ENCODE data around the gene DNMT3A.
A peak's percentile ranks its signal among the peaks of the same experiment; 100 is the strongest.

The DNMT3A gene

DNA sequence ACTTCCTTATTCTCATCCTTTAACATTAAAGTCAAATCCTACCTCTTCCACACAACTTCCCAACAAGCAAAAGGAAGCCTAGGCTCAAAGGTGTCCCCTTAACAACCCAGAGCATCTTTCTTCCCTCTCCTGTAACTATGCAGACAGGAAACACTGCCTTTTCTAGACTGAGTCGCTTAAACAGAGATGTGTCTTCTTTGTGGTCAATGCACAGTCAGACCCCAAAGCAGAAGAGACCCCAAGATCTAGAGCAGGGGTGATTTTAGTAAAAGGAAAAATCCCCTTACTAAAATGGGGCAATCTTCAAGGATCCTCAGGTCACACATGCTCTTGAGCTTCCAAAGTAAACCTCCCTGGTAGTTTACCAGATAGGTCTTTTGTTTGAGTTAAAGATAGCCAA is 86.8 kb downstream of the DNMT3A start:
- DNase-seq = no peak

DNA sequence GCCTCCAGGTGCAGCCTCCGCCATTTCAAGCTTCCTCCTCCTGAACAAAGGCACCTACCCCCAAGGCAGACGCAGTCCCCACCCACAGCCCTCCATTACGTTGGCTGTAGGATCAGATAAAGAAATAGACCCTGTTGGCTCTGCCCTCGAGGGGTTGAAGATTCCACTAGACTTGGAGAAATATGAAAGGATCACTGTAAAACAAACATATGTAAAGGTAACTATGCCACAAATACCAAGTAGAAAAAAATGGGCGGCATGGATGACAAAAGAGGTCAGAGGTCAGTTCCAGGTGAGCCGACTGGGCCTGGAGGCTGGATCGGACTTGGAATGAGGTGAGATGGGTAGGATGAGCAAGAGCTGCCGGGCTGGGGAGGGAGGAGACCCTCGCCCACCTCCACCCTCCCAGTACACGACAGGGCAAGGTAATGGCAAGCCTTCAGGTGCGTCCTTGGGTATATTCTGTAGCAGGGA is 88.5 kb downstream of the DNMT3A start:
- no peak for DNase-seq

DNA sequence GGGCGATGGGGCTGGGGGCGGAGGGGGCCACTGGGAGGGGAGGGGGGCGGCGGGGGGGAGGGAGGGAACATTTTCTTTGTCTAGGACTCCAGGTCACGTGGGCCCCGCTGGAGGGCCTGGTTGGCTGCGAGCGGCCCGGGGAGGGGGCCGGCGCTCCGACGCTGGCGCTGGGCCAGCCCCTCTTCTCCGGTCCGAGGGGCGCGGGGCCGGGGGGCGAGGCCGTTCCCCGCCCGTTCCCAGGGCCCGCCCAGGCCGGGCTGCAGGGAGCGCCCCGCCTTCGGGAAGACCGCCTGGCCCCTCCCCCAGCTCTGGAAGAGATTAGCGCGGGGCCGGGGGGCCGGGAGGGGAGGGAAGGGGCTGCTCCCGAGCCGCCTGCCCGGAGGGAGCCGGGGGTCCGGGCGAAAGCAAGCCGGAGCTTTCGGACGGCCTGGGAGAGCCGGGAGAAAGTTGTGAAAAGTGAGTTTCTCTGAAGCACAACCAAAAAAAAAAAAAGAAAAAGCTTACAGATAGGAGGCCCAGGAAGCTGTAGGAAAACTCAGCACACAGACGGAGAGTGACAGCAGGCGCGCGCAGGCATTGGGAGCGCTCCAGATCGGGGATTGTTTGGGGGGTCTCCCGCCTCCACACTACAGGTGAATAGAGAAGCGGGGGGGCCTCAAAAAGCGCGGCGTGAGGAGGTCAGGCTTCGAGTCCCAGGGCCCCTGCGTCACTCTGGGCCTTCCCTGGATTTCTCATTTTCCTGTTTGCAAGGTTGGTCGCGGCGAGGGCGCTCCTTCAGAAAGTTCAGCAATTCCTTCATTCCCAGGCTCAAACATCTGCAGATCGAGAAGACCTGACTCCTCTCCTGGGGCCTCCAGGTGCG is 89.2 kb downstream of the DNMT3A start:
- peak; percentile 63 to 67 for DNase-seq

DNA sequence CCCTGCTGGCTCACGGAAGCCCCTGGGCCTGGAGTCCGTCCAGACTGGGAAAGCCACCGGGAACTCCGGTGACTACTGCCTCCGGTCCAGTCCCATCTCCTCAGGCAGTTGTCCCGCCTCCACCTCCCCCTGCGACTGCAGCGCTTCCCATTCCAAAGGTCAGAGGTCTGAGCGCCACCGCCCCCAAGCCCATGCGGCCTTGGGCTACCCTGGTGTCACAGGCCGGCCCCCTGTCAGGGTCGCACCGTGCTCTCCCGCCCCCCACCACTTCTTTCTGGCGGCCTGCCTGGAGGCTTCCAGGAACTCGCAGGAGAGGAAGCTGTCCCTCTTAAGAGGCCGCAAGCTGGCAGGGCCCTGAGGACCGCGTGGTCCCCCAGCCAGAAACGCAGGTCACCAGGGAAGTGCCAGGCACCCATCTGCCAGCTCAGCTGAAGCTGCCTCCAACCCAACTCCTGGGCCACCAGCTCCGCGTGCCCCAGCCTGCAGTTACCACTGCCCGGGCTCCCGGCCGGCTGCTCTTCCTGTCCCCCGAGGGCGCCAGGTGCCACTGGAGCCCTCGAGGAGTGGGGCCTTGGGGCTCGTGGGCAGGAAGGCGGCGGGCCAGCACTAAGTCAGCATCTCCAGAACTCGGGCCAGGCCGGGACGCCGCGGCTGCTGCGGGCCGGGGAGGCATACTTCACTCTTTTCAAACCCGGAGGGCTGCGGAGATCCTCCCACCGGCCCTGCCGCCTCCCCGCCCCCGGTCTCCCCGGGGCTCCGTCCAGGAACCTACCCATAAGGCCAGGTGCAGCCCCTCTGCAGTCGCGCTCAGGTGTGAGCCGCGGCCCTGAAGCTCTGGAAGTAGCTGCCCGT is 90.1 kb downstream of the DNMT3A start:
- peak; percentile 58 for DNase-seq

DNA sequence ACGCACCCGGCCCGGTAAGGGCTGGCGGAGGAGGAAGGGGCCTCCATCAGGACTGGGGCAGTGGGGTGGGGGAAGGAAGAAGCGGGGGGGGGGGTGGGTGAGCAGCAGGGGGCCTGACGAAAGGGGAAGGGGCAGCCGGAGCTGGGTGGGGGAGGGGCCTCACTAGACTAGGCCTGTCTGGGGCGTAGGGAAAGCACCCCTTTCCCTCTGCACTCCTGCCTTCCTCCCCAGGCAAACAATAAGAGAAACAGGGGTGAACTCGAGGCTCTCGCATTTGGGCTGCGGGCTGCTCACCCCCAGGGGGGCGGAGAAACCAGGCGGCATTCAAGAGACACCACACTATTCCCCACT is 90.7 kb downstream of the DNMT3A start:
- DNase-seq = peak in 1 of 2 donors; percentile 41

DNA sequence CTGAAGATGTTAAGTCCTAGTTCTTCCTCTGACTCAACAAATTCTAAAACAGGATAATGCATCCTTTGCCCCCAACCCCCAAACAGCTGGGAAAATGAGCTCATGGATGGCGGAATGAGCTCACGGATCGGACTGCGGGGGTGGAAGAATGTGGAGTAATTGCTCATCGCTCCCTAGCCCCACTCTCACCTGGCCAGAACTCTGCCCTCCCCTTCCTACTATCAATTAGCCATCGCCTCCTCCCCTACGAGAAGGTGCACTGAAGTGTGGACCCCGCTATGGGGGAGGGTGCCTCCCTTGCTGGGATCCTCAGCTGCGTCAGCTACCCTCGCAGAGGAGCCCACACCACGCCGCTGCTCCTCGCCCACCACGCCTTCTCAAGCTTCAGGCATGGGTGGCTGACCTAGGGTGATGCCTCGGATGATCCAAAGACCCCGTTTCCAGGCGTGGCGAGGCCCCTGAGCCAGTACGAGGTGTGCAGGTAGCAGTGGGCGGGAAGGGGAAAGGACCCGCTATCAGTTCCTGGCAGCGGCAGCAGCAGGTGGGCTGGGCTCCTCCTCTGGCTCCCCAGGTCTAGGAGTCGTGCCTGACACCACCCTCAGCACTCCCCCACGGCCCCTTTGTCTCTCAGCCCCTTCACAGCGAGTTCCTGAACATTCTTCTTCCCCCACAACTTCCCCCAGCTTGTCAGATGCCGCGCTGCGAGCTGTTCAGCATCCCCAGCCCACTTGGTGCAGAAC is 91.2 kb downstream of the DNMT3A start:
- peak; percentile 30 to 40 for DNase-seq

DNA sequence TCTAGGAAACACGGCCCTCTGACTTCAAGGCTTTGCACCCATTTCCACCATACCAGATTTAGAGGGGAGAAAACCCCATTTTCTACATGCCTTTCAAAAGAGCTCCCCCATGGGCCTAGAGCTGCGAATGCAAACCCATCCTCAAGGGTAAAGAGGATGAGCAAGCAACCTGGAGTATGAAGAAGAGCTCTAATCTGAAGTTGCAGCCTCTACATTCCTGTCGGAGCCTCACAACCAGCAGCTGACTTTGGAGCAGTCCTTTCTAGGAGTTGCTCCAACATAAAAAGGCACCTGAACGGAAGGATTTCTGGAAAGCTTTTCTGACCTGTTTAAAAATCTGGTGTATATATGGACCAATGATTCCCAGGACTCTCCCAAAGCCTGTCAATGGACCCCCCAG is 91.9 kb downstream of the DNMT3A start:
- no peak for DNase-seq

DNA sequence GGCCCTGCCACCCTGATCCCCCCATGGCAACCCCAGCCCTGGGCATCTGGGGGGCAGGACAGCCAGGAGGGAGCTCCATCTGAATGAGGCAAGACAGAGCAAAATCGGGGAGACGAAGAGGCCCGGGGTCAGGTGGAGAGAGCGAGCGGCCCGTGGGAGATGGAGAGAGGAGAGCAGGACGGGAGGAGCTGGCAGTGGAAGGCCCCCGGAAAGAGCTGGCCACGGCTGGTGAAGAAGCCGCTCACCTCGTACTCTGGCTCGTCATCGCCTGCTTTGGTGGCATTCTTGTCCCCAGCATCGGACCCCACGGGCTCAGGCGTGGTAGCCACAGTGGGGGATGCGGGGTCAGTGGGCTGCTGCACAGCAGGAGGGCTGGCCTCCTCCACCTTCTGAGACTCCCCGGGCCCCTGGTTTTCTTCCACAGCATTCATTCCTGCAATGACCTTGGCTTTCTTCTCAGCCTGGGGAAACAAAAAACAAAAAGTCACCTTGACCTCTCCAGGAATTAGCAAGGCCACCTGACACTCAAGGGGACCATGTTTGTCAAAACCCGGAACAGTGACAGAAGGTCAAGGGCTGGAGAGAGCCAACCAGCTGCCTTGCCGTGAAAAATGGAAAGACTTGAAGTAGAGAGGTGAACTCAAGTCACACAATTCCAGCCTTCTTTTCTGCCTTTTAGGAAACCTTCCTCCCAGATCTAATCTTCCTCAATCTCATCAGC is 93.8 kb downstream of the DNMT3A start:
- no peak for DNase-seq

DNA sequence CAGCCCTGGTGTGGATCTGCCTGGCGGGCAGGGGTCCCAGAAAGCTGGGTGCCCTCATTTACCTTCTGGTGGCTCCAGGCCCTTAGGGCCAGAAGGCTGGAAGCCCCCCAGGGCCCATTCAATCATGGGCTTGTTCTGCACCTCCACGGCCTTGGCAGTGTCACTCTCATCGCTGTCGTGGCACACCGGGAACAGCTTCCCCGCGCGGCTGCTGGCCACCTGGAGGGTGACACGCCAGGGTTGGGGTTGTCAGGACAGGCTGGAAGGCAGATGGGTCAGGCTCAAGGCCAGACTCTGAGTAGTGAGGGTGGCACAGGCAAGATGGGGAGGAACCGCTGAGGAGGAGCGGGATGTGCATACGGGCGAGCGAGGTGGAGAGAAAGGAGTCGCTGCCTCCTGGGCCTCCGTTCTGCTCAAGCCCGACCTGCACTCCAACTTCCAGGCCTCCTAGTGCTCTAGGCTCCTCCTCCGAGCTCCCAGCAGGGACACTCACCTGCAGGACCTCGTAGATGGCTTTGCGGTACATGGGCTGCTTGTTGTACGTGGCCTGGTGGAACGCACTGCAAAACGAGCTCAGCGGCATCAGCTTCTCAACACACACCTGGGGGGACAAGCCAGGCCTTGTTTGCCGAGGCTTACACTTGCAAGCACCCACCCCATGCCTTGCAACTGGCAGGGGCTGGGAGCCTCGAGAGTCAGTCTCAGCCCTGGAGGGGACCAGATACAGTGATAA is 95.0 kb downstream of the DNMT3A start:
- DNase-seq = no peak

DNA sequence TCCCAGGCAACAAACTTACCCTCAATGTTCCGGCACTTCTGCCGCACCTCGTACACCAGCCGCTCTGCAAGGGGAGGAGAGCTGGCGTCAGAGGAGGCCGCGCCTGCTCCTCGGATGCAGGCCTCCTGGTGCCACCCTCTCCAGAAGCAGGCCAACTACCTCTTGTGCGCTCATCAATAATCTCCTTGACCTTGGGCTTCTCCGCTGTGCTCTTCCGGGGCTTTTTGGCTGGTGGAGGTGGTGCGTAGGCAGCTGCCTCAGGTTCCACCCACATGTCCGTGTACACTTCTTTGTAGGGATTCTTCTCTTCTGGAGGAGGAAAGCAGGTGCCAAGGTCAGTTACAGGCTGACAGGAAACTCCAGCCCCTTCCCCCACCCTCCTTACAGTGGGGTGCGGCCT is 95.7 kb downstream of the DNMT3A start:
- no peak for DNase-seq

DNA sequence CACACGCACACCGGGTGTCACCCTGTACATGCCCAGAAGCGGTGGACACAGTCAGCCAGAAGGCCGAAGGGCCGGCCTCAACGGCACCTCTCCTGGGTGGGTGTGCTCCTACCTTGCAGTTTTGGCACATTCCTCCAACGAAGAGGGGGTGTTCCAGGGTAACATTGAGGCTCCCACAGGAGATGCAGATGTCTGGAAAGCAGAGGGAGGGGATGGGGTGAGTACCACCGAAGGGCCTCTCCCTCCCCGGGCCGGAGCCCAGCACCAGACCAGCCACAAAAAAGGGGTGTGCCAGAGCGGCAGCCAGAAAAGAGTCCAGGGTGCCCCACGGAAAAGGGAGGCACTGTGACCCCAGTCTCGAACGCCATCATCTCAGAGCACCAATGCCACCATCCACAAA is 96.6 kb downstream of the DNMT3A start:
- no peak for DNase-seq

DNA sequence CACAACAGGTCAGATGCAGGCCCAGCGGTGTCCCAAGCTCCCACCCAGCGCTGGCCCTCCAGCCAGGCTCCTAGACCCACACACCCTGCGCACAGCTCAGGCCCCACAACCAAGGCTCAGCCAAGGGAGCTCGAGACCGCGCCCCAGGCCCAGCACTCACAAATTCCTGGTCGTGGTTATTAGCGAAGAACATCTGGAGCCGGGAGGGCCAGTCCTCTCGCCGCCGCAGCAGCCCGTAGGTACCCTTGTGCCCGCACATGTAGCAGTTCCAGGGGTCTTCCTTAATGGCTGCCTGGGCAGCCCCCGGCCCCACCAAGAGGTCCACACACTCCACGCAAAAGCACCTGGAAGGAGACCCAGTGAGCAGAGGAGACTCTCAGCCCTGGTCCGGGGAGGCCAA is 97.7 kb downstream of the DNMT3A start:
- no peak for DNase-seq

DNA sequence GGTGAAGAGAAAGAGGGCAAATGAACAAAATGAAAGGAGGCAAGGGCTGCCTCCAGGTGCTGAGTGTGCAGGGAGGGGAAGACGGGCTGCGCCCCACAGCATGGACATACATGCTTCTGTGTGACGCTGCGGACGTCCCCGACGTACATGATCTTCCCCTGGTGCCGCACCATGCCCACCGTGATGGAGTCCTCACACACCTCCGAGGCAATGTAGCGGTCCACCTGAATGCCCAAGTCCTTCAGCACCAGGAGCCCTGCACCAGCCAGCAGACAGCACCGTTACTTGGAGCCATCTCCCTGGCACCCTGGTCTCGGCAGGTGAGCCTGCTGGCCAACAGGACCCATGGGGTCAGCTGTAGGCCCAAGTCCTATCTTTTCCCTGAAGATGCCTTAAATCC is 100.3 kb downstream of the DNMT3A start:
- DNase-seq = no peak

DNA sequence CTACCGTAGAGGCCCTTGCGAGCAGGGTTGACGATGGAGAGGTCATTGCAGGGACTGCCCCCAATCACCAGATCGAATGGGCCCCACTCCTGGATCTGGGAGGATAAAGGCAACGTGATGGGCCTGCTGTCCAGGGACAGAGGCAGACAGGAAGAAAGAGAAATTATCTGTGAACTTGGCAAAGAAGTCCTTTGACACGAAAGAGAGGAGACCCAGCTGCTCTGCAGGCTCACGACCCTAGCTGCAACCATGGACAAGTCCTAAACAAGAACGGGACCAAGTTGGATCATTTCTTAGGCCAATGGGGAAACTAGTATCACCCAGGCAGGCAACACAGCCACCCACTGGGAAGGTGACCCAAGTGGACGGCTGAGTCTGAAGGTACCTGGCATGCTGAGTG is 101.1 kb downstream of the DNMT3A start:
- DNase-seq = no peak

DNA sequence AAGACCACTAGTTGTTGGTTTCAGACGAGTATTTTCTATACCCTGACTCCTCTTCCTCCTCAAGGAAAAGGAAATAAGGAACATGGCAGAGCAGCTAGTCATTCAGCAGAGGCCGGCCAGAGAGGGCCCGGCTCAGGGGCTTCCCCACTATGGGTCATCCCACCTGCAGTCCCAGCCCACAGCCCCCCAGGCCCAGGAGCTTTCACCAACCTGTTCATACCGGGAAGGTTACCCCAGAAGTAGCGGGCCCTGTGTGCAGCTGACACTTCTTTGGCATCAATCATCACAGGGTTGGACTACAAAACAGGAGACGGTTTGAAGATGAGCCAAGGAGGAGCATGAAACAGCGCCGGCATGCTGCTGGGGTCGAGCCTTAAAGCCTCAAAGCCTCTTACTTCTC is 102.8 kb downstream of the DNMT3A start:
- no peak for DNase-seq

DNA sequence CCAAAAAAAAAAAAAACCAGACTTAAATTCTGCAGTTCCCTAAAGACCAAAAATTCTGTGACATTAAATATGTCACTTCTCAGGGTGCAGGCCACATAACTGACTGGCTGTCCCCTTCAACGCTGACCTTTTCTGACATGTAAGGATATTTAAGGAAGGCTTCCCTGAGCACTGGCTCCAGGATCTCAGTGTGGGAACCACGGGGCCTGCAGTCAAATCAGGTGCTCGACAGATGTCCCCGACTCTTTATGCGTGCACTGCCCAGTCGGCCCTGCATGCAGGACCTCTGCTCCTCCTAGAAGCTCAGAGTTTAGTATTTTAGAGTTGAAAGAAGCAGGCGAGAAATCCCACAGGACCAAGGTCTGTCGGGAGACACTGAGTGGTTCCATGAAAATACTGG is 104.0 kb downstream of the DNMT3A start:
- DNase-seq = no peak

DNA sequence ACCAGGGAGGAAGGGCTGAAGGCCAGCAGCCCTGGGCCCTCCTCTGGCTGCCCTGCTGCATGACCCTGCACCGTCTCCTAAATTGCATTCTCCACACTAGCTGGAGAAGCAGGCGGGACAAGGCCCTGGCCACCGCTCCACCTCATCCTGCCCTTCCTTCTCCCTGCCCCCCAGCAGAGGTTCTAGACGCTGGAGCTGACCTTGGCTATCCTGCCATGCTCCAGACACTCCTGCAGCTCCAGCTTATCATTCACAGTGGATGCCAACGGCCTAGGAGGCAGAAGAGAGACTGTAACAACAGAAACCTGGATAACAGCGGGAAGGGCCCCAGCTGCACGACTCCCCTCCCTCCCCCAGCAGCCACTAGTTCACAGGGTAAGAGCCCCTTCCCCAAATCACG is 105.0 kb downstream of the DNMT3A start:
- DNase-seq = no peak

DNA sequence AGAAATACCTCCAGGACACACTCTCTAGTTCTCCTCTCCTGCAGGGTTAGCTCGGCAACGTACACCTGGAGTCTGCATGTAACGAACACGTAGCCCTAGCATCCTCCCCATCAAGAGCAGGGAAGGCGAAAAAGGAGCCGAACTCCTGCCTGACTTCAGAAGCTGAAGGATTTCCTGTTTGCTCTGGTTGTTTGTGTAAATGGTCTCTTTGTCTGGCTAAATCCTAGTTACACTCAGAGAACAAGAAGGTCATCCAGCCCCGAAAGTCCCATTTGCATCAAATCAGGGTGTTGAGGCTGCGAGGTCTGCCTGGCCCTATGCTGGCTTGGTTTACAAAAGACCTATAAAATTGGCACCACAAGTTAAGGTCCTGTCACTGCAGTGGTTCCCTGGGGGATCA is 107.0 kb downstream of the DNMT3A start:
- DNase-seq = no peak

DNA sequence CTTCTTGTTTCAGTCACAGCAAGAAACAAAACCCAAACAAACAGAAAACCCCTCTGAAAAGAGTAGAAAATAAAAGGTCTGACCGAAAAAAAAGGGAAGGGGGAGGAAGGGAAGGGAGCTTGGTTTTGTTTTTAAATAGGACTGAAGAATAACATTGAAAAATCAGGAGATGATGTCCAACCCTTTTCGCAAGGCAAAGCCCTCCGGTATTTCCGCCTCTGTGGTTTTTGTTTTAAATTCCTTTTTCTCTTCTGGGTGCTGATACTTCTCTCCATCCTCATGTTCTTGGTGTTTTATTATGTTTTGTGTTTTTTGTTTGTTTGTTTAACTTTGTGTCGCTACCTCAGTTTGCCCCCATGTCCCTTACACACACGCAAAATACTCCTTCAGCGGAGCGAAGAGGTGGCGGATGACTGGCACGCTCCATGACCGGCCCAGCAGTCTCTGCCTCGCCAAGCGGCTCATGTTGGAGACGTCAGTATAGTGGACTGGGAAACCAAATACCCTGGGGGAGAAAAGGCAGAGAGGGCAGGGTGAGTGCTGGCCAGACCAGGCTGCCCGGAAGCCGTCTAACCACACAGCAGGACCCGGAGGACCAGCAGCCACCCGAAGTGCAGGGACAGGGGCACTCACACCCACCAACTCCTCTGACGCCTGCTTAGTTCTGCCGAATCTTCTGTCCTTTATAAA is 107.7 kb downstream of the DNMT3A start:
- DNase-seq = no peak

DNA sequence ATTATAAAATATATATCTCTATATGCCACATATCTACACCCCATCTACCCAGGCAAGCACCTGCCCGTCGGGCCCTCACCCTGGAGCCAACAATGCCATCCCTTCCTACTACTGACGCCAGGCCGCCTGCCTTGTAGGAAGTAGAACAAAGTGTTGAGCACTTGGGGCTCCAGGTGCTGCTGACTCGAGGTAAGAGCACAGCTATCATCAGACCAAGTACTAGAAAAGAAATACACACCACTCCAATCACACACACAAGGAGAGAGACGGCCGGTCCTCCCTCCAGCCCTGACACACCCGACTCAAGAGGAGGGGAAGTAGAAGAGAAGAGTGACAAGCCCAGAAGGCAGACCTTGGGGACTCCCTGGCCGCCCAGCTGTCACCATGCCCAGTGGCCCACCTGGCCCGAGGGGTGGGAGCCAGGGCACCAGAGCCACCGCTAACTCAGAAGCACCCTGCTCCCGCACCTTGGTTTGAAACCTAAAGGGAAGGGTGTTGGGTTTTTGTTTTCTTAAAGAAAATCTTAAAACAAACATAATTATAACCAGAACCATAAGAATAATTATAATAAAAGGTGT is 109.4 kb downstream of the DNMT3A start:
- no peak for DNase-seq

DNA sequence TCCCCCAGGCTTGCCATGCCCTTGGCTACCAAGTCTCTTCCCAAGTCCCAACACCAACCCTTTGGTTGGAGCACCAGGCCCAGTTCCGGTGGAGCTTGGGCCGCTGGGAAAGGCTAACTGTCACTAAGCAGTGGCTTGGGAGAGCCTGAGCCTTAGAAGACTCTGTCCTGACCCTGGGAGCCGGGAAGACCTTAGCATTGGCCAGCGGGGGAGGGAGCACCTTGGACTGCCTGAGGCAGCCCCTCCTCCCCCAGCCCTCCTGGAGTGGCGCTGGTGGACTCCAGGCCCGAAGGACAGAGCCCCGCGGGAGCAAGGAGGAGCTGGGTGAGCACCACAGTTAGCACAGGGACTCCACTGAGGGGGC is 110.8 kb downstream of the DNMT3A start:
- no peak for DNase-seq
